Endothelial cell of umbilical vein (primary cell): ENCODE data around the gene FMNL2. TPM values are rescaled to one million over a fixed set of nuclear protein-coding genes. Genes with fewer than 3 reads are reported as not detected.

Experiments used
- BruUV-seq: library from RNA; stranded (reverse); fragments of 400-500 nt; replicated peaks from 2 replicates; lab custom pipeline; 2021; lab: Mats Ljungman, UMichigan
- CTCF ChIA-PET: fragments of 300-600, 350-600 bp; sonication (Branson Sonifier 250); formaldehyde crosslinking; loops from one replicate; lab custom pipeline; 2021; ENCODE audit warnings: antibody characterized with exemption, inconsistent platforms; lab: Charles Lee
- POLR2A ChIA-PET: fragments of 300-600, 350-600 bp; sonication (Branson Sonifier 250); formaldehyde crosslinking; loops from one replicate; lab custom pipeline; 2021; ENCODE audit warnings: antibody characterized with exemption, inconsistent platforms; lab: Charles Lee
- DNase-seq: peaks from one replicate; pipeline ENCODE4 v3.0.0-alpha.2; 2011; ENCODE audit warnings: low read depth, low spot score
- FAIRE-seq: peaks from 2 replicates; lab custom pipeline; 2011; peaks lifted over from hg19 to GRCh38; lab: Jason Lieb, UNC
- H2AFZ ChIP-seq: 2 replicates; pipeline ENCODE4 v1.6.0; 2012; ENCODE audit warnings: low read depth, low read length, control low read depth, inconsistent platforms
- H3K27ac ChIP-seq: 2 replicates; pipeline ENCODE4 v1.5.1; 2011; ENCODE audit warnings: low read depth, mild to moderate bottlenecking, control low read depth, low read length, moderate library complexity; ENCODE audit not compliant: insufficient read depth
- H3K27me3 ChIP-seq, 2 experiments: 2 replicates each; pipeline versions ENCODE4 v1.6.0 to v1.6.1; 2011; ENCODE audit warnings: low read length in 2 of 2, mixed read lengths in 1 of 2; ENCODE audit not compliant: control insufficient read depth in 2 of 2, insufficient read depth in 2 of 2
- H3K36me3 ChIP-seq, 2 experiments: 2 replicates in 1 of 2; 3 replicates in 1 of 2; pipeline ENCODE4 v1.5.1; 2011; ENCODE audit warnings: low read length in 2 of 2, mild to moderate bottlenecking in 1 of 2, moderate library complexity in 1 of 2; ENCODE audit not compliant: control insufficient read depth in 2 of 2, insufficient read depth in 2 of 2; ENCODE audit errors: extremely low read depth in 1 of 2
- H3K4me1 ChIP-seq: 3 replicates; pipeline ENCODE4 v1.5.1; 2011; ENCODE audit warnings: mild to moderate bottlenecking, low read length; ENCODE audit not compliant: control insufficient read depth, insufficient read depth; ENCODE audit errors: extremely low read depth
- H3K4me2 ChIP-seq: 2 replicates; pipeline ENCODE4 v1.6.1; 2011; ENCODE audit warnings: low read length, control low read depth, mixed read lengths; ENCODE audit not compliant: insufficient read depth
- H3K4me3 ChIP-seq, 3 experiments: fragments of 200-600 bp in 1 of 3; sonication (generic), shearing (Covaris generic) in 1 of 3; replicated peaks in 1 of 3; 2 replicates each; pipeline ENCODE4 v1.5.1; 2011 to 2016; ENCODE audit warnings: control low read depth in 3 of 3, low read length in 3 of 3, mild to moderate bottlenecking in 2 of 3, inconsistent platforms in 1 of 3, low read depth in 1 of 3, moderate library complexity in 1 of 3; ENCODE audit not compliant: insufficient read depth in 1 of 3
- H3K79me2 ChIP-seq: 2 replicates; pipeline ENCODE4 v1.6.0; 2012; ENCODE audit warnings: low read length, inconsistent platforms; ENCODE audit not compliant: control insufficient read depth, insufficient read depth
- H3K9ac ChIP-seq: replicated peaks from 2 replicates; pipeline ENCODE3; 2011; ENCODE audit warnings: low read length, control low read depth; ENCODE audit not compliant: insufficient read depth; ENCODE audit errors: extremely low read depth
- H3K9me1 ChIP-seq: replicated peaks from 3 replicates; pipeline ENCODE4 v1.6.0; 2011; ENCODE audit warnings: mild to moderate bottlenecking, low read length; ENCODE audit not compliant: control insufficient read depth, insufficient read depth; ENCODE audit errors: extremely low read depth
- H3K9me3 ChIP-seq: replicated peaks from 2 replicates; pipeline ENCODE4 v1.5.1; 2012; ENCODE audit warnings: low read length, inconsistent platforms; ENCODE audit not compliant: control insufficient read depth, insufficient read depth
- H4K20me1 ChIP-seq: replicated peaks from 2 replicates; pipeline ENCODE3; 2011; ENCODE audit warnings: mild to moderate bottlenecking, low read length; ENCODE audit not compliant: control insufficient read depth, insufficient read depth; ENCODE audit errors: extremely low read depth
- EZH2 ChIP-seq: IDR thresholded peaks from 2 replicates; pipeline ENCODE4 v1.6.1; 2012; ENCODE audit warnings: borderline replicate concordance, low read depth, mild to moderate bottlenecking, moderate library complexity, low read length, inconsistent platforms; ENCODE audit not compliant: severe bottlenecking
- FOS ChIP-seq: IDR thresholded peaks from 2 replicates; pipeline ENCODE4 v1.6.1; 2011; ENCODE audit warnings: mild to moderate bottlenecking, low read length, moderate library complexity, borderline replicate concordance; ENCODE audit not compliant: insufficient read depth
- GATA2 ChIP-seq: IDR thresholded peaks from 2 replicates; pipeline ENCODE4 v1.7.0; 2011; ENCODE audit warnings: low read depth, mild to moderate bottlenecking, moderate library complexity, mixed read lengths, low read length; ENCODE audit not compliant: insufficient read length, insufficient read depth
- JUN ChIP-seq: IDR thresholded peaks from 2 replicates; pipeline ENCODE4 v1.6.1; 2011; ENCODE audit warnings: borderline replicate concordance, low read depth; ENCODE audit not compliant: insufficient read length, insufficient read depth
- MYC ChIP-seq: IDR thresholded peaks from one replicate; pipeline ENCODE4 v1.6.1; 2011; ENCODE audit warnings: mild to moderate bottlenecking, low read depth, low read length
- POLR2A ChIP-seq: IDR thresholded peaks from 2 replicates; pipeline ENCODE4 v1.6.1; 2012; ENCODE audit warnings: low read depth, mild to moderate bottlenecking, control low read depth, low read length
- POLR2AphosphoS5 ChIP-seq: IDR thresholded peaks from 2 replicates; pipeline ENCODE4 v1.6.1; 2012; ENCODE audit warnings: low read depth, mild to moderate bottlenecking, control low read depth, low read length, moderate library complexity; ENCODE audit not compliant: insufficient read depth
- dilution Hi-C: fragments of 300-500 bp; cut with MboI; formaldehyde crosslinking; loops from one replicate; pipeline ENCODE4 v1.15.0; 2019; ENCODE audit warnings: low sequenced_read_pairs; ENCODE audit not compliant: extremely low pct_ligation_motif_present
- intact Hi-C: fragments of 100-400 bp; cut with micrococcal nuclease; formaldehyde crosslinking; loops from one replicate; pipeline ENCODE4 v1.10.0; 2022
- polyA plus RNA-seq, 4 experiments: library from polyadenylated mRNA; depleted of rRNA in 3 of 4; stranded (reverse) in 3 of 4; unstranded in 1 of 4; fragments of >200 nt; gene quantifications; 2 replicates each; pipeline versions ENCODE4 v1.2.1 to v1.2.3, GENCODE V29; 2011 to 2012; ENCODE audit warnings: missing spikeins in 1 of 4
- total RNA-seq: library from RNA; stranded (reverse); gene quantifications from 2 replicates; pipeline ENCODE4 v1.2.3, GENCODE V29; 2021
- TF ChIP-seq, protein P1 (sequence below): IDR thresholded peaks from 2 replicates; pipeline ENCODE4 v1.6.1; 2011; ENCODE audit not compliant: insufficient read depth, insufficient read length
- TF ChIP-seq, protein P2 (sequence below), 2 donors: IDR thresholded peaks; 1 replicate in 1 of 2; 2 replicates in 1 of 2; pipeline ENCODE4 v1.5.1; 2011; ENCODE audit warnings: low read length in 2 of 2, mild to moderate bottlenecking in 2 of 2, moderate library complexity in 2 of 2, control low read depth in 1 of 2, inconsistent platforms in 1 of 2, low read depth in 1 of 2; ENCODE audit not compliant: insufficient read depth in 1 of 2; ENCODE audit errors: extremely low read depth in 1 of 2

FMNL2 gene
- total and polyA plus RNA-seq, 2 donors (not counting 3 experiments of a cell fraction or from before 2014, with no cell fraction given): 8.3 to 28.0 TPM

DNA sequence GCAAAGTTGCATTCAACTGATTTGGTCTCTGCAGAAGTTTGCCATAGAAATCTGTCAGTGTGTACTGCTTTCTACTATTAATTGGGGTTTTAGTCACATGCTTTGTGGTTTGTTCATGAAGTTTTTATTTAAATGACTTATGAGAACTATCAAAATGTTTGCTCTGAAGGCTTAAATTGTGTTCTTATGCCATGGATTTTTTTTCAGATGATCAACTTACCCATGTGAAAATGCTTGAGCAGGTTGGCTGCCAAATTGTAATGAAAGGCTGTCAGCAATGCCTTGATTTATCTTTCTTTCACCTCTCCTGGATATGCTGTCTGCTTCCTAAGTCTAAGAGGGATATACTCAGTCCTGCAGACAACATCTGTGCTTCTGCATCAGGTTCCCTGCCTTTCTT is 50.7 kb downstream of the FMNL2 start:
- CTCF ChIA-PET: interaction anchor here (0.8 to 1.1 kb wide), 3 partner anchors 13 to 115 kb away, joined by 3 read pairs; no protein-coding TSS in a partner anchor
- Histone ChIP-seq H4K20me1 (no peaks in the 10 kb centered on the region), H3K79me2 (peaks cover 10% of the 10 kb centered on the region), H3K27me3 (no peaks in the 10 kb centered on the region), H3K4me3 (no peak overlapping the region), H3K36me3 (no peaks in the 10 kb centered on the region), H3K4me2 (no peak overlapping the region), H2AFZ (no peak overlapping the region), H3K27ac (no peak overlapping the region), H3K9ac (no peak overlapping the region), H3K4me1 (no peaks in the 10 kb centered on the region), H3K9me1 (no peaks in the 10 kb centered on the region), H3K9me3 (no peaks in the 10 kb centered on the region)
- DNase-seq: no peak
- dilution Hi-C loops: no loop called here
- BruUV-seq: no TSS peak
- FAIRE-seq: no peak
- intact Hi-C loops: no loop called here
- TF ChIP-seq JUN (no peak), FOS (no peak), POLR2AphosphoS5 (no peak), POLR2A (no peak), GATA2 (no peak), MYC (no peak), EZH2 (no peak)
- TF ChIP-seq, protein P1, sequence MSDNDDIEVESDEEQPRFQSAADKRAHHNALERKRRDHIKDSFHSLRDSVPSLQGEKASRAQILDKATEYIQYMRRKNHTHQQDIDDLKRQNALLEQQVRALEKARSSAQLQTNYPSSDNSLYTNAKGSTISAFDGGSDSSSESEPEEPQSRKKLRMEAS: no peak
- TF ChIP-seq, protein P2, sequence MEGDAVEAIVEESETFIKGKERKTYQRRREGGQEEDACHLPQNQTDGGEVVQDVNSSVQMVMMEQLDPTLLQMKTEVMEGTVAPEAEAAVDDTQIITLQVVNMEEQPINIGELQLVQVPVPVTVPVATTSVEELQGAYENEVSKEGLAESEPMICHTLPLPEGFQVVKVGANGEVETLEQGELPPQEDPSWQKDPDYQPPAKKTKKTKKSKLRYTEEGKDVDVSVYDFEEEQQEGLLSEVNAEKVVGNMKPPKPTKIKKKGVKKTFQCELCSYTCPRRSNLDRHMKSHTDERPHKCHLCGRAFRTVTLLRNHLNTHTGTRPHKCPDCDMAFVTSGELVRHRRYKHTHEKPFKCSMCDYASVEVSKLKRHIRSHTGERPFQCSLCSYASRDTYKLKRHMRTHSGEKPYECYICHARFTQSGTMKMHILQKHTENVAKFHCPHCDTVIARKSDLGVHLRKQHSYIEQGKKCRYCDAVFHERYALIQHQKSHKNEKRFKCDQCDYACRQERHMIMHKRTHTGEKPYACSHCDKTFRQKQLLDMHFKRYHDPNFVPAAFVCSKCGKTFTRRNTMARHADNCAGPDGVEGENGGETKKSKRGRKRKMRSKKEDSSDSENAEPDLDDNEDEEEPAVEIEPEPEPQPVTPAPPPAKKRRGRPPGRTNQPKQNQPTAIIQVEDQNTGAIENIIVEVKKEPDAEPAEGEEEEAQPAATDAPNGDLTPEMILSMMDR (IDR thresholded peaks at IDR 0.05; ENCODE audit: extremely low read depth in 1 of 2, insufficient read depth in 1 of 2, low read depth in 1 of 2, low read length in 2 of 2): no peak
- POLR2A ChIA-PET: no interaction called here
